GM12878 (cell line): Measurements from ENCODE around the gene RAD52. TPM values are rescaled to one million over a fixed set of nuclear protein-coding genes. Genes with fewer than 3 reads are reported as not detected.

Experiments
- ATAC-seq: fragments of 200-7000 bp; cut with Tn5 transposase; 3 replicates; pipeline ENCODE4 v1.9.1; 2020; ENCODE audit warnings: mild to moderate bottlenecking, moderate library complexity
- BruUV-seq: library from RNA; stranded (reverse); fragments of 400-500 nt; replicated peaks from 2 replicates; lab custom pipeline; 2021; lab: Mats Ljungman, UMichigan
- CTCF ChIA-PET: fragments of 300-600 bp; sonication (Branson Sonifier 250); formaldehyde crosslinking; extraction: SDS; loops from one replicate; lab custom pipeline; 2021; ENCODE audit warnings: inconsistent platforms; lab: Yijun Ruan, JAX
- POLR2A ChIA-PET: fragments of 350-600 bp; formaldehyde crosslinking; extraction: SDS; loops from one replicate; lab custom pipeline; 2021; ENCODE audit warnings: inconsistent platforms; lab: Charles Lee
- RAD21 ChIA-PET: fragments of 300-600 bp; sonication (Branson Sonifier 250); formaldehyde crosslinking; loops from one replicate; lab custom pipeline; 2023; ENCODE audit warnings: antibody characterized with exemption; ENCODE audit not compliant: unreplicated experiment; lab: Charles Lee
- SMC1A ChIA-PET: fragments of 300-600 bp; sonication (Branson Sonifier 250); formaldehyde crosslinking; loops from one replicate; lab custom pipeline; 2023; ENCODE audit not compliant: unreplicated experiment, uncharacterized antibody; lab: Charles Lee
- DNase-seq: peaks from one replicate; pipeline ENCODE4 v3.0.0-alpha.2; 2011; ENCODE audit warnings: low read depth, low spot score
- FAIRE-seq: peaks from 3 replicates; lab custom pipeline; 2011; peaks lifted over from hg19 to GRCh38; lab: Jason Lieb, UNC
- H2AFZ ChIP-seq: 2 replicates; pipeline ENCODE4 v1.6.0; 2011; ENCODE audit warnings: low read depth, low read length, control low read depth; ENCODE audit not compliant: control insufficient read depth
- H3K27ac ChIP-seq: 2 replicates; pipeline ENCODE4 v1.5.1; 2011; ENCODE audit warnings: control low read depth; ENCODE audit not compliant: control insufficient read depth, insufficient read depth
- H3K27me3 ChIP-seq, 2 experiments: replicated peaks in 1 of 2; 2 replicates each; pipeline versions ENCODE4 v1.6.0 to v1.6.1; 2011; ENCODE audit warnings: low read length in 1 of 2; ENCODE audit not compliant: control insufficient read depth in 2 of 2, insufficient read depth in 2 of 2
- H3K36me3 ChIP-seq, 2 experiments: 2 replicates each; pipeline ENCODE4 v1.5.1; 2011; ENCODE audit warnings: low read length in 1 of 2; ENCODE audit not compliant: control insufficient read depth in 2 of 2, insufficient read depth in 2 of 2
- H3K4me1 ChIP-seq: 2 replicates; pipeline ENCODE4 v1.6.1; 2011; ENCODE audit warnings: mild to moderate bottlenecking, low read length, moderate library complexity, mixed read lengths; ENCODE audit not compliant: control insufficient read depth, insufficient read depth
- H3K4me2 ChIP-seq: 2 replicates; pipeline ENCODE4 v1.6.0; 2011; ENCODE audit warnings: control low read depth; ENCODE audit not compliant: control insufficient read depth, insufficient read depth
- H3K4me3 ChIP-seq: fragments of 200-600 bp; sonication (generic); 2 replicates; pipeline ENCODE4 v1.5.1; 2016
- H3K79me2 ChIP-seq: 2 replicates; pipeline ENCODE4 v1.6.0; 2011; ENCODE audit warnings: low read length; ENCODE audit not compliant: control insufficient read depth, insufficient read depth
- H3K9ac ChIP-seq: 2 replicates; pipeline ENCODE4 v1.8.0; 2011; ENCODE audit warnings: low read length, control low read depth, mixed read lengths; ENCODE audit not compliant: control insufficient read depth, insufficient read depth
- H3K9me3 ChIP-seq: replicated peaks from 3 replicates; pipeline ENCODE4 v1.5.1; 2011; ENCODE audit warnings: mild to moderate bottlenecking, low read length; ENCODE audit not compliant: control insufficient read depth, insufficient read depth
- H4K20me1 ChIP-seq: 2 replicates; pipeline ENCODE4 v1.6.0; 2011; ENCODE audit not compliant: control insufficient read depth, insufficient read depth
- BACH1 ChIP-seq: fragments of 450-650 bp; IDR thresholded peaks from 2 replicates; pipeline ENCODE4 v1.6.1; 2017; ENCODE audit warnings: mild to moderate bottlenecking, borderline replicate concordance
- BCLAF1 ChIP-seq: fragments of 450-650 bp; IDR thresholded peaks from 2 replicates; pipeline ENCODE4 v1.6.1; 2017; ENCODE audit warnings: antibody characterized with exemption, mild to moderate bottlenecking, moderate library complexity
- BHLHE40 ChIP-seq, 2 experiments: fragments of 450-650 bp in 1 of 2; IDR thresholded peaks; 2 replicates each; pipeline ENCODE4 v1.6.1; 2011 to 2017; ENCODE audit warnings: low read depth in 2 of 2, borderline replicate concordance in 1 of 2, improper control_type of control experiment in 1 of 2, low read length in 1 of 2, mild to moderate bottlenecking in 1 of 2
- GABPA ChIP-seq: IDR thresholded peaks from 2 replicates; pipeline ENCODE4 v1.6.1; 2014; ENCODE audit warnings: antibody characterized with exemption, low read depth, mild to moderate bottlenecking, inconsistent platforms
- IKZF2 ChIP-seq, 2 experiments: fragments of 450-650 bp; IDR thresholded peaks; 2 replicates each; pipeline ENCODE4 v1.6.1; 2017; ENCODE audit warnings: mild to moderate bottlenecking in 2 of 2, moderate library complexity in 2 of 2
- JUND ChIP-seq: IDR thresholded peaks from 2 replicates; pipeline ENCODE4 v1.6.1; 2012; ENCODE audit warnings: low read depth, mild to moderate bottlenecking, low read length, improper control_type of control experiment, moderate library complexity
- KAT2A ChIP-seq: conservative IDR thresholded peaks from 2 replicates; pipeline ENCODE4 v1.6.1; 2011; ENCODE audit warnings: low read depth, low read length; ENCODE audit not compliant: control insufficient read depth
- MEF2B ChIP-seq: fragments of 450-650 bp; IDR thresholded peaks from 2 replicates; pipeline ENCODE4 v1.6.1; 2018; ENCODE audit warnings: mild to moderate bottlenecking, moderate library complexity; ENCODE audit not compliant: partially characterized antibody, poor library complexity, severe bottlenecking
- RCOR1 ChIP-seq: conservative IDR thresholded peaks from 2 replicates; pipeline ENCODE4 v1.6.1; 2012; ENCODE audit warnings: low read depth, low read length, improper control_type of control experiment
- RFX5 ChIP-seq: IDR thresholded peaks from 2 replicates; pipeline ENCODE4 v1.6.1; 2011; ENCODE audit warnings: low read depth, low read length, improper control_type of control experiment
- SUZ12 ChIP-seq: fragments of 200-600 bp; sonication (generic); IDR thresholded peaks from one replicate; pipeline ENCODE4 v1.6.1; 2018; ENCODE audit warnings: antibody characterized with exemption, mild to moderate bottlenecking; ENCODE audit not compliant: unreplicated experiment
- TCF7 ChIP-seq: IDR thresholded peaks from 2 replicates; pipeline ENCODE4 v1.6.1; 2014; ENCODE audit warnings: antibody characterized with exemption, borderline replicate concordance
- ZNF592 ChIP-seq: fragments of 450-650 bp; IDR thresholded peaks from 2 replicates; pipeline ENCODE4 v1.6.1; 2017; ENCODE audit warnings: mild to moderate bottlenecking, moderate library complexity
- WGBS: methylation state at CpG from one replicate; pipeline ENCODE4 v1.1.6; 2016; ENCODE audit warnings: low lambda C conversion rate; ENCODE audit not compliant: insufficient replicate concordance, insufficient coverage; ENCODE audit errors: missing lambda C conversion rate; 5-methylcytosine and 5-hydroxymethylcytosine counted together
- in situ Hi-C: fragments of 300-500 bp; cut with MboI; formaldehyde crosslinking; loops from 9 replicates; pipeline ENCODE4 v1.14.3; 2018; ENCODE audit warnings: mixed read lengths
- intact Hi-C: fragments of 100-400 bp; cut with micrococcal nuclease; formaldehyde crosslinking; loops from one replicate; pipeline ENCODE4 v1.14.2; 2022; ENCODE audit not compliant: unreplicated experiment
- polyA plus RNA-seq, 11 experiments: library from polyadenylated mRNA; depleted of rRNA in 4 of 11; unstranded in 6 of 11; stranded (reverse) in 5 of 11; fragments of >200 nt; fragmentation: Nextera tagmentation in 4 of 11; fragmentation: Illumina TruSeq in 1 of 11; extraction: Ambion mirVana in 4 of 11; extraction: Trizol in 1 of 11; gene quantifications; 1 replicate in 1 of 11; 2 replicates in 10 of 11; pipeline versions ENCODE4 v1.2.1 to v1.2.3, GENCODE V29; 2011 to 2016; ENCODE audit warnings: inconsistent platforms in 2 of 11, missing spikeins in 2 of 11, low read depth in 1 of 11
- total RNA-seq, 4 experiments: library from RNA; depleted of rRNA in 3 of 4; stranded (reverse); fragments of >200 nt in 3 of 4; fragmentation: Illumina TruSeq in 1 of 4; extraction: Trizol in 1 of 4; gene quantifications; 2 replicates each; pipeline versions ENCODE4 v1.2.1 to v1.2.3, GENCODE V29; 2013 to 2021

RAD52 gene
- total and polyA plus RNA-seq, 10 of the 15 experiments (the other 5 are each of a cell fraction or from before 2014, with no cell fraction given), result 2.0 to 15.7 (median 8.9) TPM

- POLR2A ChIA-PET, result interaction anchor here (1.0 kb wide), 1 partner anchor 17 kb away, joined by 3 read pairs; no protein-coding TSS in a partner anchor
- Histone ChIP-seq H4K20me1 (no peaks in the 10 kb centered on the region; the same call in 1 of the 2 replicates), H3K36me3 (peaks cover 21 to 44% of the 10 kb centered on the region in 2 experiments), H3K9ac (no peak overlapping the region), H3K4me2 (no peak overlapping the region), H3K27me3 (no peaks in the 10 kb centered on the region), H2AFZ (no peak overlapping the region), H3K4me3 (no peak overlapping the region), H3K79me2 (no peaks in the 10 kb centered on the region), H3K4me1 (no peaks in the 10 kb centered on the region; the same call in 1 of the 2 replicates), H3K9me3 (no peaks in the 10 kb centered on the region; the same call in 2 of the 3 replicates), H3K27ac (no peak overlapping the region)
- SMC1A ChIA-PET, result interaction anchor here (0.9 to 2.0 kb wide), 6 partner anchors 9 to 70 kb away, joined by 3 to 9 read pairs (median 4); no protein-coding TSS in a partner anchor
- intact Hi-C loops (no loop called here), in situ Hi-C loops (no loop called here)
- no peak for DNase-seq
- no TSS peak for BruUV-seq
- CTCF ChIA-PET, result interaction anchor here (0.6 to 1.7 kb wide), 5 partner anchors 11 to 272 kb away, joined by 3 to 4 read pairs (median 3); partner anchors contain the start of gene RAD52
- no peak for FAIRE-seq
- RAD21 ChIA-PET, result no interaction called here
- 95% methylated on average over 2 of the region's 2 CpGs for WGBS
- ATAC-seq, result no peak
- TF ChIP-seq RFX5 (no peak), JUND (no peak), ZNF592 (no peak), TCF7 (no peak), RCOR1 (no peak), BCLAF1 (no peak), BHLHE40 (IDR thresholded peaks at IDR 0.05; ENCODE audit: borderline replicate concordance in 1 of 2, low read depth in 2 of 2, low read length in 1 of 2) (no peak), SUZ12 (no peak), KAT2A (no peak), GABPA (no peak), BACH1 (no peak), MEF2B (no peak), IKZF2 (IDR thresholded peaks at IDR 0.05) (no peak)
Measured at GRCh38 chr12:885701-886100, 63.8 kb downstream of the RAD52 start.
